Prostate gland (tissue), 2 donors: ENCODE results near the gene CCDC148. TPM values are rescaled to one million over a fixed set of nuclear protein-coding genes. Genes with fewer than 3 reads are reported as not detected.

ENCODE experiments used
- DNase-seq: peaks from one replicate; pipeline ENCODE4 v3.0.0-alpha.2; 2019; ENCODE audit warnings: low spot score
- H3K27ac ChIP-seq, 2 donors: fragments of 200-600 bp; sonication (generic); 2 replicates each; pipeline ENCODE4 v1.5.1; 2017 to 2019
- H3K27me3 ChIP-seq: fragments of 200-600 bp; sonication (generic); replicated peaks from 2 replicates; pipeline ENCODE4 v1.5.1; 2019; ENCODE audit not compliant: insufficient read depth
- H3K36me3 ChIP-seq, 2 donors: fragments of 200-600 bp; sonication (generic); 1 replicate in 1 of 2; 2 replicates in 1 of 2; pipeline versions ENCODE4 v1.5.1 to v1.8.1; 2017 to 2019
- H3K4me1 ChIP-seq: fragments of 200-600 bp; sonication (generic); replicated peaks from 2 replicates; pipeline ENCODE4 v1.5.1; 2019
- H3K4me3 ChIP-seq, 2 donors: fragments of 200-600 bp; sonication (generic); 2 replicates each; pipeline ENCODE4 v1.5.1; 2017 to 2019
- H3K9me3 ChIP-seq: fragments of 200-600 bp; sonication (generic); 2 replicates; pipeline ENCODE4 v1.5.1; 2017
- CTCF ChIP-seq, 4 experiments: fragments of 200-600 bp in 2 of 4; fragments of 450-650 bp in 2 of 4; sonication (generic) in 2 of 4; IDR thresholded peaks; 1 replicate in 3 of 4; 2 replicates in 1 of 4; pipeline ENCODE4 v1.5.1; 2016 to 2019; ENCODE audit warnings: antibody characterized with exemption in 4 of 4, mild to moderate bottlenecking in 2 of 4, moderate library complexity in 2 of 4
- POLR2A ChIP-seq: fragments of 450-650 bp; IDR thresholded peaks from one replicate; pipeline ENCODE4 v1.6.1; 2016; ENCODE audit warnings: antibody characterized with exemption, mild to moderate bottlenecking
- POLR2AphosphoS5 ChIP-seq: sonication (generic); formaldehyde crosslinking; IDR thresholded peaks from one replicate; pipeline ENCODE4 v1.6.1; 2017; ENCODE audit warnings: antibody characterized with exemption
- WGBS: methylation state at CpG from one replicate; pipeline ENCODE4 v1.1.5; 2018; 5-methylcytosine and 5-hydroxymethylcytosine counted together
- intact Hi-C: fragments of 100-400 bp; cut with DNase I; formaldehyde crosslinking; loops from one replicate; pipeline ENCODE4 v1.14.2; 2022
- total RNA-seq, 2 donors: library from RNA; depleted of rRNA; stranded (reverse); fragments of >200 nt; gene quantifications; one replicate each; pipeline ENCODE4 v1.1.0, GENCODE V29; 2016

Gene CCDC148
- total RNA-seq, 2 donors from 2014 or later = 1.5 to 1.6 TPM

GRCh38 chr2:158432117-158432516, 24.4 kb downstream of the CCDC148 start:
- H3K4me1 ChIP-seq = no peaks in the 10 kb centered on the region
- H3K9me3 ChIP-seq = no peaks in the 10 kb centered on the region
- H3K4me3 ChIP-seq = no peak overlapping the region
- H3K27ac ChIP-seq = no peak overlapping the region
- TF ChIP-seq POLR2AphosphoS5 (no peak), CTCF (IDR thresholded peaks at IDR 0.05) (no peak), POLR2A (no peak)
- no peaks in the 10 kb centered on the region for H3K27me3 ChIP-seq
- intact Hi-C loops = no loop called here
- DNase-seq = no peak
- no peaks in the 10 kb centered on the region for H3K36me3 ChIP-seq

- no peaks in the 10 kb centered on the region for H3K4me1 ChIP-seq
- no peaks in the 10 kb centered on the region for H3K9me3 ChIP-seq
- no peaks in the 10 kb centered on the region for H3K27me3 ChIP-seq
- TF ChIP-seq POLR2AphosphoS5 = no peak
- TF ChIP-seq POLR2A = no peak
- no peak for TF ChIP-seq CTCF (IDR thresholded peaks at IDR 0.05)
- H3K36me3 ChIP-seq = no peaks in the 10 kb centered on the region
- intact Hi-C loops = no loop called here
- no peak overlapping the region for H3K4me3 ChIP-seq
- 88% methylated on average over 1 of the region's 1 CpG for WGBS
- no peak overlapping the region for H3K27ac ChIP-seq
- no peak for DNase-seq
Observed at GRCh38 chr2:158414538-158414937, 42.0 kb downstream of the CCDC148 start.

GRCh38 chr2:158413581-158413980, 43.0 kb downstream of the CCDC148 start:
- Histone ChIP-seq H3K27me3 (no peaks in the 10 kb centered on the region), H3K36me3 (no peaks in the 10 kb centered on the region), H3K9me3 (no peaks in the 10 kb centered on the region), H3K4me3 (no peak overlapping the region), H3K27ac (no peak overlapping the region), H3K4me1 (no peaks in the 10 kb centered on the region)
- TF ChIP-seq CTCF (IDR thresholded peaks at IDR 0.05) (no peak), POLR2AphosphoS5 (no peak), POLR2A (no peak)
- WGBS = 58% methylated on average over 2 of the region's 2 CpGs
- no peak for DNase-seq
- intact Hi-C loops = no loop called here

GRCh38 chr2:158412206-158412605, 44.3 kb downstream of the CCDC148 start:
- no peak for TF ChIP-seq POLR2A
- TF ChIP-seq CTCF (IDR thresholded peaks at IDR 0.05) = no peak
- TF ChIP-seq POLR2AphosphoS5 = no peak
- Histone ChIP-seq H3K4me1 (no peaks in the 10 kb centered on the region), H3K9me3 (no peaks in the 10 kb centered on the region), H3K36me3 (no peaks in the 10 kb centered on the region), H3K4me3 (no peak overlapping the region), H3K27ac (no peak overlapping the region), H3K27me3 (no peaks in the 10 kb centered on the region)
- intact Hi-C loops = no loop called here
- 77% methylated on average over 3 of the region's 3 CpGs for WGBS
- no peak for DNase-seq

GRCh38 chr2:158411748-158412147, 44.8 kb downstream of the CCDC148 start:
- Histone ChIP-seq H3K27ac (no peak overlapping the region), H3K27me3 (no peaks in the 10 kb centered on the region), H3K4me3 (no peak overlapping the region), H3K36me3 (no peaks in the 10 kb centered on the region), H3K4me1 (no peaks in the 10 kb centered on the region), H3K9me3 (no peaks in the 10 kb centered on the region)
- no peak for DNase-seq
- intact Hi-C loops = no loop called here
- TF ChIP-seq CTCF (IDR thresholded peaks at IDR 0.05) (no peak), POLR2A (no peak), POLR2AphosphoS5 (no peak)
